Suppressor macrophage treated with lipopolysaccharide for 4 hours (primary cell): Measurements from ENCODE around the gene LGALS3BP.
A peak's percentile ranks its signal among the peaks of the same experiment; 100 is the strongest.

Experiments
- DNase-seq: peaks from one replicate; pipeline ENCODE4 v3.0.0-alpha.2; 2020

LGALS3BP gene

DNA sequence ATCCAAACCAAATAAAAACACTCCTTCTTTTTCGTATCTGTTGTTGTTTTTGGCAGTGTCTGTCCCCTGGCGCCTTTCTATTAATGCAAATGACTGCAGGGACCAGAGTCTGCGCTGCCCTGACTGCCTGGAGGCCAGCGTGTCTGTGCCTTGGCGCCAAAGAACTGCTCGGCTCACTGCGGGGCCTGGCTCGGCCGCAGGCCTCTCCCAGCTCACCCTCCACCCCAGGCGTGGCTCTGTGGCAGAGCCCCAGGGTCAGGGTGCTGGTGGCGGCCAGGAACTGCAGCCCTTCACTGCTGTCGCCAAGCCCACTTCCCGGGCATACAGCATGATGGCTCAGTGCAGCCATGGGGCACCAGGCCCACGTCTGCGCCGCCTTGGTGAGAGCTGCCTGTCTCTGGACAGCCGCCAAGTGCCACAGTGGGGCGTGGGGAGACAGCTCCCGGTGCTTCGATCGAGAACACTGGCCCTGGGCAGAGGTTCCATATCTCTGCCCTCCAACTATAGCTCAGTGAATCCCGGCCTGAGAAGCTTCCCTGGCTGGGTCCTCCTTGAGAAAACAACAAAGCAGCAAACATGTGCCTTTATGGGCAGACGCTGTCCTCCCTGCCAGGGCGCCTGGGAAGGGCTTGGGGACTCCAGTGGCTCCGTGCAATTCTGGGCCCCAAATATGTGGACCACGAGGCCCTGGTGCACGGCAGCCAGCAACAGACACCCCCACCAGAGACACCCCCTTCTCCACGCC is 18.8 kb upstream of the LGALS3BP start:
- no peak for DNase-seq

DNA sequence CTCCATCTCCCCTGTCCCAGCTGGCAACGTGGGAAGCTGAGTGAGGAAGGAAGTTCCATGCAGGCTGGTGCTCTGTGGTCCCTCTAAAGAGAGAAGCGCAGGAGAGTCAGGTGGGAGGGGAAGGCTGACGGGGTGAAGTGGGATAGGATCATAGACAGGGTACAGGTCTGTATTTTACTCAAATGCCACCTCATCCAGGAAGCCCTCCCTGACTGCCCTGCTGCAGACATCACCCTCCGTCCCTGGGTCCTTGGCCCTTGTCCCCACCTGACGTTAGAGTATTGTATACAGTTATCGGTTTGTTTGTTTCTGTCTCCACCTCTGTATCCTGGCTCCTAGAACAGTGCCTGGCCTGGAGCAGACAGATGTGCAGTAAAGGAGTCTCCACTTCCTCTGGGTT is 18.2 kb upstream of the LGALS3BP start:
- DNase-seq: no peak

- DNase-seq: no peak
Measured at GRCh38 chr17:78997231-78997741, 17.6 kb upstream of the LGALS3BP start.

DNA sequence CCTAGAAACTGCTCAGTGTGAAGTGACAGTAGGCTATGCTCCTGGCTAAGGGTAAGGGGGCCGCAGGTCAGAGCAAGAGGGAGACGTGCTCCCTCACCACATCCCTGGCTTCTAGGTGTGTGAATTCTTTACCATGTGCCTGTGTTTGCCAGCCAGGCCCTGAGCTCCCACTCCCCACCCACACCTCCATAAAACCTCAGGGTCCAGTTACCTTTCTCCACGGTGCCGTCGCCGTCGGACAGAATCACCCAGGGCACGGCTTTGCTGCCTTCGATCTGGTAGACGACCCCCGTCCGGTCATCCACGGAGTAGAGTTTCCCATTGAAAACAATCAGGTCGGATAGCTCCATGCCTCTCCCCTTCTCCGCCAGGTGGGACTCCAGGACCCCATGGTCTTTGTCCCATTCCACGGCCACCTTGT is 17.1 kb upstream of the LGALS3BP start:
- no peak for DNase-seq

DNA sequence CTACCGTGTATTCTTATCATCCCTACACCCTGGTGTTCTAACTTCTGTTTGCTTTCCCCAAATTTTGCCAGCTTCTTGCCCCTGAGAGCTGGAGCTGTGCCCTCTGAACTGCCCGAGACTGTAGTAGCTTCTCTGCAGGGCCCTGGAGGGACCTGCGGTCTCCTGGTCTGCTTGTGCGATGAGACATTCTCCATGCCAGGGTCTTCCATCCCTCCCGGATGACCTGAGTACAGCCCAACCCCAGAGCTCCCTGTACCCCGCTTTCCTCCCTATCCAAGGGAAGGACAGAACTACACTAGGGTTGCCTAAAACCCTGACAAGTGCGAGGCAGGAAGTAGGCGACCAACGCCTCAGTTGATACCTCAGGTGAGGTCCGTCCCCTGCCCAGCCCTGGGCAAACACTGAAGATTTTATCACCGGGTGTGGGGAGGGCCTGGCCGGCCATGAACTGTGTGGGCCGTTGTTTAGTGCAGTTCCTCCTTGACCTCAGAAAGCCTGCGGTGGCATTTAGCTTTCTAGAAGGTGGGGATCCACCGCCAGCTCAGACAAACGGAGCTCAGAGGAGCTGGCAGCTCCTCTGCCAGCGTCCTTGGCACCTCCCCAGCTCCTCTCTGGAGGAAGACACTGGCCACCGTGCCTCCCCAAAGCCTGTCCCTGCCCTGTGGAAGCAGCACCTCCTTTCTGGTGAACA is 16.2 kb upstream of the LGALS3BP start:
- DNase-seq: no peak

- DNase-seq: no peak
Measured at GRCh38 chr17:78995022-78995760, 15.5 kb upstream of the LGALS3BP start.

- no peak for DNase-seq
Measured at GRCh38 chr17:78993981-78994671, 14.4 kb upstream of the LGALS3BP start.

DNA sequence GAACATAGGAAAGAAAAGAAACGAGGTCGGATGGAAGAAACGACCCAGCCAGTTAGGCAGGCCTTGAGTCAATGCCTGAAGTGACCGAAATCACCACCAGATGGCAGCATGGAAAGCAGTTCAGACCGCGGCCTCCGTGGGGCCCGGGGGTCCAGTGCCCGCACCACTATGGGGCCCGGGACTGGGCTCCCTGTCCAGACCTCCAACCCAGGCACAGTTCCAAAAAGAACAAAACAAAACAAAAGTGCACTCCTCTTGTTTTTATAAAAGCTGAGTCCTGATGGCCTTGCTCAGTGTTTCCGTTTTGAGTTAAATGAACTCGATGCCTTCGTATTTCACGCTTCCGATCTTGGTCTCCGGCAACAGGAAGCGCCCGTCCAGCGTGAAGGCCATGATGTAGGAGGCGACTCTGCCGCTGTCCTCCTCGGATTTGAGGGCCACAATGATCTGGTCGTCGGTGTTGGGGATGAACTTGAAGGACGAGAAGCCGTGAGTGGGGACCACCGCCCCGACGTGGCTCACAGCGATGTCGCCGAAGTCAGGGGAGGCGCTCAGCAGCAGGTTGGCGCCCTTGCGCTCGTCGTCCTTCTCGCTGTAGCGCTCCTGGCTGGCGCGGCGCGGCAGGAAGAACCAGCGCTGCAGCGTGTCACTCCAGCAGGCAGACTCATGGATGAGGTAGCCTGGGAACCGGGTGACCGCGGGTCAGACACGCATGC is 13.7 kb upstream of the LGALS3BP start:
- peak; percentile 64 for DNase-seq

- no peak for DNase-seq
Measured at GRCh38 chr17:78992542-78993212, 13.0 kb upstream of the LGALS3BP start.

DNA sequence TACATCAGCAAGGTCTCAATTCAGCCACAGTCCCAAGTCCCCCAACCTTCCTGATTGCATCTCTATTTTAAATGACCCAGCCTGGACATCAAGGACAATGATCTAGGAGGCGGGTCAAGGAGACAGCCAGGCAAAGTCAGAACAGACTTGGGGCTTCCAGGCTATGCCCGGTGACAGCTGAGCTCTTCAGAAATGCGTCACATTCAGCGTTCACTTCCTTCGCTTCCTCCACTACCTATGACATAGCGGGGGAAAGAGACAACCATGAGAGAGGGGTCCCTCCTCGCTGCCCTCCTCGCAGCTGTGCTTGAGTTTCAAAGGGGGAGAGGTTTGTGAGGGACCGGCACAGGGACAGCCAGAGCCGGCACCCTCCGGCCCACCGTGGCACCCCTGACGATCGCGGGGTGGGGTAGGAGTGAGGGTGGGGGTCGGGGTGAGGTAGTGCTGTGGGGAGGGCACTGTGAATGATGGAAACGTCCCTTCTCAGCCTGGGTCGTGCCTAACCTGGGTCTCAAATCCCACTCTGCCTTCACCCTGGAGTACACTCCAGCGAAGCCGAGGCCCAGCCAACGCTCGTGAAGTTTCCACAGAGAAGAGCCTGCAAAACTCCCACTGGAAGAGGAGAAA is 12.3 kb upstream of the LGALS3BP start:
- DNase-seq: no peak

- DNase-seq: no peak
Measured at GRCh38 chr17:78991017-78991738, 11.5 kb upstream of the LGALS3BP start.

DNA sequence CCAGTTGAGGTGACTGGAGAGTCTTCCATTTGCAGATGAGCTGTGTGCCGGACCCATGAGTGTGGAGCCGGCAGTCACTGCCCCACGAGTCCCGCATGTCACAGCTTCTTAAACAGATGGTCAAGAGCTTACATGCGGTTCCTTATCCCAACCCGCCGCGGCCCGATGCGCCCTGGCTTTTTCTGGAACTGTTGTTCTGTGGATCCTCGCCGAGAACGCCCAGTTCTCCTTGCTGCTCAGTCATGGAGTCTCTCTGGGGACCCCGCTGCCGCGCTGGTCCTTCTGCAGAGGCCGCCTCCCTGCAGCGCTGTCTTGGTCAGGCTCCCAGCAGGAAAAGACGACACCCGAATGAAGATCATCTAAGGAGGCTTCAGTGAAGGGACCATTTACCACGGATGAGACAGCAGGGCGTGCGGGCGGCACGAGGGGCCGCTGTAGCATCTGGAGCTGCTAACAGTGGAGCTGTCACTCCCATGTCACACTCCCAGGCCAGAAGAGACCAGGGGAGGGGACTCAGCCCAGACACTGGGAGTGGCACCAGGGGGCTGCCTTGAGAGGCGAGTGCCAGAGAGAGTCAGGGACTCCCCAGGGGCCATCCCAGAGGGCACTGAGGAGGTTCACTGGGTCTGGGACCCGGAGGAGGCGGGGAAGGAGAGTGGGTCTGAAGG is 10.8 kb upstream of the LGALS3BP start:
- DNase-seq: no peak

DNA sequence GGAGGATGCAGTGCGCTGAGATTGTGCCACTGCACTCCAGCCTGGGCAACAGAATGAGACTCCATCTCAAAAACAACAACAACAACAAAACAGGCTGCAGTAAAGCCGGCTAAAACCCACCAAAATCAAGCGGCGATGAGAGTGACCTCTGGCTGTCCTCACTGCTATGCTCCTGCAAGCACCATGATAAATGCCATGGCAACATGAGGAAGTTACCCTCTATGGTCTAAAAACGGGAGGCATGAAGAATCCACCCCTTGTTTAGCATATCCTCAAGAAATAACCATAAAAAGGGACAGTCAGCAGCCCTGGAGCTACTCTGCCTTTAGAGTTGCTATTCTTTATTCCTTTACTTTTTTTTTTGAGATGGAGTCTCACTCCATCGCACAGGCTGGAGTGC is 8.4 kb upstream of the LGALS3BP start:
- DNase-seq: no peak

- DNase-seq: peak; percentile 80
Measured at GRCh38 chr17:78986649-78987328, 7.1 kb upstream of the LGALS3BP start.

GRCh38 chr17:78986048-78986648 is 6.4 kb upstream of the LGALS3BP start:
- peak; percentile 87 for DNase-seq

- DNase-seq: no peak
Measured at GRCh38 chr17:78985395-78985794, 5.7 kb upstream of the LGALS3BP start.

DNA sequence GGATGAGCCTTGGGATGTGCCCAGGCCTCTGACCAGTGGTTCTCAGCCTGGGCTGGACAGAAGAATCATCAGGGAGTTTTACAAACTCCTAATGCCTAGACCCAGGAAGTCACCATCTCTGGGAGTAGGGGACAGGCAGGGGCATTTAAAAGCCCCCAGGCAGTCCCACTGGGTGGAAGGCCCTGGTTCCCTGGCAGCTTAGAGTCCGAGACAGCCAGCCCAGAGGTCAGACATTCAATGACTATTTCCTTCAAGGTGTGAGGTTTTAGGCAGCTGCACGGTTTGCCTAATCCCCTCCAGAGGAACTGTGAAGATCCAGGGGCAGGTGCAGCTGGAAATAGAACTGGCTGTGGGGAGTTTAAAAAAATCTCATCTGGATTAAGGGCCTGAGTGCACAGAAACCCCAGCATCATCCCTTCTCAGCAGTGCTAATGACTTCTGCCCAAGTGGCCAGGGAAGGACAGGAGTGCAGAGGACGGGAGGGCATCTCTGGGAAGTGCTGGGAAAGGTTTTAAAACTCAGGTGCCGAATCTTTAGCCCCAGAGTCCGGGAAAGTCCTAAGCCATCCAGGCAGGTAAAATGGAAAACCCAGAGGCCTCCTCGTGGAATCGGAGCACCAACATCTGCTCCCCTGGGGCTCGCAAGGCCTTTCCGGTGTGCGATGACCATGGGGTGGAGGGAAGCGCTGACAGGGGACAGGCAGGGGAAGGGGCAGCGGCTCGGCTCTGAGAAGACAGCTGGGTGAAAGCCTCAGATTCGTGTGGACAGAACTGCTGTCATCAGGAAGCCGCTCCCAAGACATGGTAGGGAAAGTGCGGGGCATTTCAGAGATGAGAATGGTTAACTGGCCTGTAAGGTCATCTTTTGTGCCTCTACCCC is 1.5 kb upstream of the LGALS3BP start:
- no peak for DNase-seq

- DNase-seq: no peak
Measured at GRCh38 chr17:78980624-78980972, 875 bp upstream of the LGALS3BP start.
